K562 (cell line): ENCODE measurements around the gene PIEZO2. TPM values are rescaled to one million over a fixed set of nuclear protein-coding genes. Genes with fewer than 3 reads are reported as not detected.

ENCODE experiments used
- ATAC-seq: fragments of 200-7000 bp; cut with Tn5 transposase; 3 replicates; pipeline ENCODE4 v1.9.1; 2020; ENCODE audit warnings: moderate library complexity
- BruUV-seq: library from RNA; stranded (reverse); fragments of 400-500 nt; replicated peaks from 2 replicates; lab custom pipeline; 2021; lab: Mats Ljungman, UMichigan
- CTCF ChIA-PET: fragments of 300-600 bp; formaldehyde crosslinking; extraction: SDS; loops from one replicate; lab custom pipeline; 2021; ENCODE audit warnings: low intra/inter-chr PET ratio; lab: Yijun Ruan, JAX
- POLR2A ChIA-PET: fragments of 300-600, 350-650 bp; sonication (Branson Sonifier 250); formaldehyde crosslinking; extraction: SDS; loops from one replicate; lab custom pipeline; 2021; ENCODE audit warnings: antibody characterized with exemption, inconsistent platforms; lab: Yijun Ruan, JAX
- DNase-seq, 4 experiments: peaks; one replicate each; pipeline versions ENCODE4 v3.0.0 to v3.0.0-alpha.2; 2011 to 2018; ENCODE audit warnings: low spot score in 3 of 4, mixed read lengths in 3 of 4; ENCODE audit errors: extremely low read depth in 1 of 4
- FAIRE-seq: peaks from 2 replicates; lab custom pipeline; 2011; peaks lifted over from hg19 to GRCh38; lab: Jason Lieb, UNC
- H2AFZ ChIP-seq: 2 replicates; pipeline ENCODE4 v1.6.0; 2011; ENCODE audit warnings: low read depth, low read length, control low read depth, inconsistent platforms
- H3K27ac ChIP-seq: fragments of 200-600 bp; 3 replicates; pipeline ENCODE4 v1.8.0; 2011; ENCODE audit warnings: low read depth, mild to moderate bottlenecking, control low read depth, inconsistent platforms, low read length, moderate library complexity, mixed read lengths; ENCODE audit errors: extremely low read depth
- H3K27me3 ChIP-seq, 2 experiments: fragments of 300-600 bp in 1 of 2; 2 replicates in 1 of 2; 3 replicates in 1 of 2; pipeline versions ENCODE4 v1.6.0 to v1.8.0; 2011; ENCODE audit warnings: inconsistent platforms in 2 of 2, low read length in 2 of 2, mild to moderate bottlenecking in 1 of 2, mixed read lengths in 1 of 2, moderate library complexity in 1 of 2; ENCODE audit not compliant: control insufficient read depth in 2 of 2, insufficient read depth in 2 of 2
- H3K36me3 ChIP-seq: fragments of 300-600 bp; 3 replicates; pipeline ENCODE4 v1.8.0; 2011; ENCODE audit warnings: mild to moderate bottlenecking, low read length, inconsistent platforms; ENCODE audit not compliant: control insufficient read depth, insufficient read depth
- H3K4me1 ChIP-seq, 2 experiments: fragments of 200-600 bp in 1 of 2; replicated peaks in 1 of 2; 2 replicates in 1 of 2; 3 replicates in 1 of 2; pipeline versions ENCODE4 v1.5.1 to v1.8.0; 2011; ENCODE audit warnings: inconsistent platforms in 2 of 2, low read length in 2 of 2, mild to moderate bottlenecking in 1 of 2, mixed read lengths in 1 of 2, moderate library complexity in 1 of 2; ENCODE audit not compliant: control insufficient read depth in 2 of 2, insufficient read depth in 2 of 2
- H3K4me2 ChIP-seq: 2 replicates; pipeline ENCODE4 v1.6.1; 2011; ENCODE audit warnings: low read length, control low read depth, inconsistent platforms, mixed read lengths; ENCODE audit not compliant: insufficient read depth
- H3K4me3 ChIP-seq: fragments of 200-600 bp; sonication (generic), shearing (Covaris generic); 2 replicates; pipeline ENCODE4 v1.5.1; 2016; ENCODE audit warnings: control low read depth, inconsistent platforms
- H3K79me2 ChIP-seq: fragments of 200-600 bp; 3 replicates; pipeline ENCODE4 v1.8.0; 2011; ENCODE audit warnings: low read length, inconsistent platforms; ENCODE audit not compliant: control insufficient read depth, insufficient read depth
- H3K9ac ChIP-seq, 2 experiments: 2 replicates each; pipeline versions ENCODE4 v1.6.0 to v1.6.1; 2011; ENCODE audit warnings: low read depth in 2 of 2, low read length in 2 of 2, control low read depth in 1 of 2, inconsistent platforms in 1 of 2, mild to moderate bottlenecking in 1 of 2, mixed read lengths in 1 of 2; ENCODE audit not compliant: insufficient read depth in 1 of 2
- H3K9me1 ChIP-seq: one replicate; pipeline ENCODE4 v1.6.0; 2011; ENCODE audit warnings: inconsistent platforms, mild to moderate bottlenecking, low read length, moderate library complexity; ENCODE audit not compliant: control insufficient read depth, insufficient read depth
- H3K9me3 ChIP-seq: replicated peaks from 2 replicates; pipeline ENCODE4 v1.5.1; 2011; ENCODE audit warnings: low read depth, low read length, inconsistent platforms; ENCODE audit not compliant: control insufficient read depth, insufficient read depth
- H4K20me1 ChIP-seq: replicated peaks from 2 replicates; pipeline ENCODE4 v1.6.1; 2011; ENCODE audit warnings: low read length, inconsistent platforms, mixed read lengths; ENCODE audit not compliant: control insufficient read depth, insufficient read depth
- BRCA1 ChIP-seq, 2 experiments: fragments of 450-650 bp in 1 of 2; sonication (generic) in 1 of 2; formaldehyde crosslinking in 1 of 2; IDR thresholded peaks; 2 replicates each; pipeline versions ENCODE4 v1.5.0 to v1.6.1; 2017 to 2020; ENCODE audit warnings: mild to moderate bottlenecking in 1 of 2, missing genetic modification reagents in 1 of 2
- FOXJ2 ChIP-seq: fragments of 200-800 bp; sonication (Bioruptor generic); IDR thresholded peaks from 2 replicates; pipeline ENCODE4 v1.6.1; 2016; ENCODE audit warnings: missing genetic modification characterization, missing compliant biosample characterization
- HLTF ChIP-seq: fragments of 450-650 bp; IDR thresholded peaks from 2 replicates; pipeline ENCODE4 v1.6.1; 2016
- JUNB ChIP-seq: fragments of 450-650 bp; formaldehyde crosslinking; conservative IDR thresholded peaks from 2 replicates; pipeline ENCODE4 v1.4.0; 2020; ENCODE audit warnings: mild to moderate bottlenecking
- MTA3 ChIP-seq: fragments of 450-650 bp; formaldehyde crosslinking; IDR thresholded peaks from 2 replicates; pipeline ENCODE4 v1.6.1; 2017; ENCODE audit warnings: mild to moderate bottlenecking, borderline replicate concordance
- POLR2A ChIP-seq: fragments of 450-650 bp; conservative IDR thresholded peaks from 2 replicates; pipeline ENCODE4 v1.6.1; 2016
- RFX5 ChIP-seq: IDR thresholded peaks from 2 replicates; pipeline ENCODE4 v1.6.1; 2011; ENCODE audit warnings: low read depth, mild to moderate bottlenecking, improper control_type of control experiment, low read length
- SREBF1 ChIP-seq: fragments of 150-350 bp; IDR thresholded peaks from 2 replicates; pipeline ENCODE4 v1.6.1; 2014; ENCODE audit warnings: antibody characterized with exemption, low read depth, low read length, borderline replicate concordance
- SRSF7 ChIP-seq: fragments of 200-400 bp; formaldehyde crosslinking; optimal IDR thresholded peaks from 2 replicates; pipeline ENCODE3; 2017; ENCODE audit warnings: mild to moderate bottlenecking, low read depth, low read length
- TGIF2 ChIP-seq: sonication (generic); formaldehyde crosslinking; IDR thresholded peaks from 2 replicates; pipeline ENCODE4 v1.8.1; 2022; ENCODE audit warnings: mild to moderate bottlenecking, missing genetic modification reagents, moderate library complexity
- ZNF197 ChIP-seq: fragments of 200-800 bp; sonication (Bioruptor generic); IDR thresholded peaks from 2 replicates; pipeline ENCODE4 v1.6.1; 2016; ENCODE audit warnings: low read depth, missing genetic modification characterization, missing compliant biosample characterization
- ZNF3 ChIP-seq: fragments of 250-450 bp; sonication (Bioruptor Pico); IDR thresholded peaks from 2 replicates; pipeline ENCODE4 v1.5.0; 2021; ENCODE audit warnings: mild to moderate bottlenecking, moderate library complexity
- WGBS: fragments of 100-300 bp; shearing (Covaris generic); methylation state at CpG from one replicate; pipeline ENCODE4 v1.1.6; 2016; ENCODE audit warnings: low coverage, mixed read lengths; ENCODE audit not compliant: insufficient coverage; ENCODE audit errors: missing lambda C conversion rate; 5-methylcytosine and 5-hydroxymethylcytosine counted together
- in situ Hi-C: fragments of 300-500 bp; cut with MboI; formaldehyde crosslinking; loops from 4 replicates; pipeline ENCODE4 v1.15.0; 2018; ENCODE audit warnings: inconsistent platforms, mixed read lengths
- intact Hi-C: fragments of 100-400 bp; cut with micrococcal nuclease; formaldehyde crosslinking; loops from 2 replicates; pipeline ENCODE4 v1.14.2; 2022
- polyA plus RNA-seq, 8 experiments: library from polyadenylated mRNA; depleted of rRNA in 4 of 8; stranded (reverse) in 5 of 8; unstranded in 3 of 8; fragments of >200 nt; fragmentation: Nextera tagmentation in 2 of 8; fragmentation: Illumina TruSeq in 1 of 8; extraction: Ambion mirVana in 2 of 8; extraction: Trizol in 1 of 8; gene quantifications; 2 replicates each; pipeline versions ENCODE4 v1.2.1 to v1.2.3, GENCODE V29; 2011 to 2014; ENCODE audit warnings: inconsistent platforms in 1 of 8, missing spikeins in 1 of 8
- total RNA-seq, 7 experiments: library from RNA; depleted of rRNA in 6 of 7; stranded (reverse); fragments of >200 nt in 6 of 7; fragmentation: Illumina TruSeq in 2 of 7; extraction: Trizol in 2 of 7; gene quantifications; 2 replicates each; pipeline versions ENCODE4 v1.2.1 to v1.2.3, GENCODE V29; 2011 to 2021; ENCODE audit warnings: low replicate concordance in 1 of 7
- TF ChIP-seq, protein P1 (sequence below): sonication (generic); formaldehyde crosslinking; IDR thresholded peaks from 2 replicates; pipeline ENCODE4 v1.8.0; 2023; ENCODE audit warnings: missing genetic modification reagents, mild to moderate bottlenecking, borderline replicate concordance
- TF ChIP-seq, protein P2 (sequence below): sonication (generic); formaldehyde crosslinking; IDR thresholded peaks from 2 replicates; pipeline ENCODE4 v1.8.0; 2023; ENCODE audit warnings: mild to moderate bottlenecking, missing genetic modification reagents
- TF ChIP-seq, protein P3 (sequence below), 3 experiments: IDR thresholded peaks in 2 of 3; conservative IDR thresholded peaks in 1 of 3; 2 replicates each; pipeline ENCODE4 v1.5.1; 2011 to 2012; ENCODE audit warnings: low read length in 3 of 3, mild to moderate bottlenecking in 3 of 3, control low read depth in 2 of 3, improper control_type of control experiment in 1 of 3, inconsistent platforms in 1 of 3, low read depth in 1 of 3, mixed read lengths in 1 of 3, moderate library complexity in 1 of 3; ENCODE audit not compliant: insufficient read depth in 2 of 3

Gene PIEZO2
- total and polyA plus RNA-seq, 9 of the 15 experiments (the other 6 are each of a cell fraction or from before 2014, with no cell fraction given), result 0.54 to 4.1 (median 2.0) TPM

DNA sequence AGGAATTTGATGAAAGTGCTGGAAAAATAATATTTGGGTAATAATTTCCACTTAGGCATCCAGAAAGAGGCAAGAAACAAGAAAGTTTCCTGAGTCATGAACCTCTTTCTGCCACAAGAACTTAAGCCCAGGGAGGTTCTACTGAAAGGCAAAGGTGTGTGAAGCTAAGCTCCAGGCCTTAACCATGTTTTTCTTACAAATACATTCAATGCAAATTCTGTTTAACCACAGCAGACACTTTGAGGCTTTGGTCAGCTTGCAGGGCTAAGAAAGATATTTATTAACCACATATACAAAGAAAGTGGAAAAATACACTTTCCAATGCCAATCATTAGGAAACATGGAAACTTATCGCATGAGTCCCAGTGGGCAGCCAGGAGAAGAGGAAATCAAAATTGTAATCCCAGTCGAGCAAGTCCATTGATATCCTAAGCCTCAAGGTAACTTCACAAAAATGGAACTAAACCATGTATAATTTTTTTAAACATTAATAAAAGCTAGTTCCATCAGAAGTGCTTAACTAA lies 68.3 kb downstream of the PIEZO2 start:
- Histone ChIP-seq H3K27me3 (0 out of 5 replicates have a peak, but pooled peaks cover 0 to 5% of the 10 kb centered on the region in 2 experiments), H3K4me1 (no peaks in the 10 kb centered on the region), H3K9me3 (no peaks in the 10 kb centered on the region), H3K27ac (no peak overlapping the region), H4K20me1 (no peaks in the 10 kb centered on the region), H3K36me3 (no peaks in the 10 kb centered on the region), H3K9ac (no peak overlapping the region), H3K9me1 (no peaks in the 10 kb centered on the region), H3K79me2 (no peaks in the 10 kb centered on the region), H2AFZ (no peak overlapping the region), H3K4me2 (no peak overlapping the region), H3K4me3 (no peak overlapping the region)
- ATAC-seq, result no peak
- 0% methylated on average over 2 of the region's 2 CpGs for WGBS
- in situ Hi-C loops (no loop called here), intact Hi-C loops (no loop called here)
- FAIRE-seq, result no peak
- BruUV-seq, result no TSS peak
- POLR2A ChIA-PET, result interaction anchor here (0.6 kb wide), 1 partner anchor 38 kb away, joined by 5 read pairs; no protein-coding TSS in a partner anchor
- no peak for DNase-seq
- CTCF ChIA-PET, result no interaction called here
- TF ChIP-seq TGIF2 (CRISPR knock-in tag), result no peak
- TF ChIP-seq BRCA1 (IDR thresholded peaks at IDR 0.05), result no peak
- TF ChIP-seq BRCA1 (CRISPR knock-in tag; IDR thresholded peaks at IDR 0.05), result no peak
- TF ChIP-seq FOXJ2 (tag), result no peak
- TF ChIP-seq, protein P1, sequence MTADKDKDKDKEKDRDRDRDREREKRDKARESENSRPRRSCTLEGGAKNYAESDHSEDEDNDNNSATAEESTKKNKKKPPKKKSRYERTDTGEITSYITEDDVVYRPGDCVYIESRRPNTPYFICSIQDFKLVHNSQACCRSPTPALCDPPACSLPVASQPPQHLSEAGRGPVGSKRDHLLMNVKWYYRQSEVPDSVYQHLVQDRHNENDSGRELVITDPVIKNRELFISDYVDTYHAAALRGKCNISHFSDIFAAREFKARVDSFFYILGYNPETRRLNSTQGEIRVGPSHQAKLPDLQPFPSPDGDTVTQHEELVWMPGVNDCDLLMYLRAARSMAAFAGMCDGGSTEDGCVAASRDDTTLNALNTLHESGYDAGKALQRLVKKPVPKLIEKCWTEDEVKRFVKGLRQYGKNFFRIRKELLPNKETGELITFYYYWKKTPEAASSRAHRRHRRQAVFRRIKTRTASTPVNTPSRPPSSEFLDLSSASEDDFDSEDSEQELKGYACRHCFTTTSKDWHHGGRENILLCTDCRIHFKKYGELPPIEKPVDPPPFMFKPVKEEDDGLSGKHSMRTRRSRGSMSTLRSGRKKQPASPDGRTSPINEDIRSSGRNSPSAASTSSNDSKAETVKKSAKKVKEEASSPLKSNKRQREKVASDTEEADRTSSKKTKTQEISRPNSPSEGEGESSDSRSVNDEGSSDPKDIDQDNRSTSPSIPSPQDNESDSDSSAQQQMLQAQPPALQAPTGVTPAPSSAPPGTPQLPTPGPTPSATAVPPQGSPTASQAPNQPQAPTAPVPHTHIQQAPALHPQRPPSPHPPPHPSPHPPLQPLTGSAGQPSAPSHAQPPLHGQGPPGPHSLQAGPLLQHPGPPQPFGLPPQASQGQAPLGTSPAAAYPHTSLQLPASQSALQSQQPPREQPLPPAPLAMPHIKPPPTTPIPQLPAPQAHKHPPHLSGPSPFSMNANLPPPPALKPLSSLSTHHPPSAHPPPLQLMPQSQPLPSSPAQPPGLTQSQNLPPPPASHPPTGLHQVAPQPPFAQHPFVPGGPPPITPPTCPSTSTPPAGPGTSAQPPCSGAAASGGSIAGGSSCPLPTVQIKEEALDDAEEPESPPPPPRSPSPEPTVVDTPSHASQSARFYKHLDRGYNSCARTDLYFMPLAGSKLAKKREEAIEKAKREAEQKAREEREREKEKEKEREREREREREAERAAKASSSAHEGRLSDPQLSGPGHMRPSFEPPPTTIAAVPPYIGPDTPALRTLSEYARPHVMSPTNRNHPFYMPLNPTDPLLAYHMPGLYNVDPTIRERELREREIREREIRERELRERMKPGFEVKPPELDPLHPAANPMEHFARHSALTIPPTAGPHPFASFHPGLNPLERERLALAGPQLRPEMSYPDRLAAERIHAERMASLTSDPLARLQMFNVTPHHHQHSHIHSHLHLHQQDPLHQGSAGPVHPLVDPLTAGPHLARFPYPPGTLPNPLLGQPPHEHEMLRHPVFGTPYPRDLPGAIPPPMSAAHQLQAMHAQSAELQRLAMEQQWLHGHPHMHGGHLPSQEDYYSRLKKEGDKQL (CRISPR knock-in tag), result no peak
- TF ChIP-seq HLTF, result no peak
- TF ChIP-seq, protein P2, sequence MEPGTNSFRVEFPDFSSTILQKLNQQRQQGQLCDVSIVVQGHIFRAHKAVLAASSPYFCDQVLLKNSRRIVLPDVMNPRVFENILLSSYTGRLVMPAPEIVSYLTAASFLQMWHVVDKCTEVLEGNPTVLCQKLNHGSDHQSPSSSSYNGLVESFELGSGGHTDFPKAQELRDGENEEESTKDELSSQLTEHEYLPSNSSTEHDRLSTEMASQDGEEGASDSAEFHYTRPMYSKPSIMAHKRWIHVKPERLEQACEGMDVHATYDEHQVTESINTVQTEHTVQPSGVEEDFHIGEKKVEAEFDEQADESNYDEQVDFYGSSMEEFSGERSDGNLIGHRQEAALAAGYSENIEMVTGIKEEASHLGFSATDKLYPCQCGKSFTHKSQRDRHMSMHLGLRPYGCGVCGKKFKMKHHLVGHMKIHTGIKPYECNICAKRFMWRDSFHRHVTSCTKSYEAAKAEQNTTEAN (CRISPR knock-in tag), result no peak
- no peak for TF ChIP-seq SREBF1
- TF ChIP-seq RFX5, result no peak
- TF ChIP-seq SRSF7, result no peak
- TF ChIP-seq, protein P3, sequence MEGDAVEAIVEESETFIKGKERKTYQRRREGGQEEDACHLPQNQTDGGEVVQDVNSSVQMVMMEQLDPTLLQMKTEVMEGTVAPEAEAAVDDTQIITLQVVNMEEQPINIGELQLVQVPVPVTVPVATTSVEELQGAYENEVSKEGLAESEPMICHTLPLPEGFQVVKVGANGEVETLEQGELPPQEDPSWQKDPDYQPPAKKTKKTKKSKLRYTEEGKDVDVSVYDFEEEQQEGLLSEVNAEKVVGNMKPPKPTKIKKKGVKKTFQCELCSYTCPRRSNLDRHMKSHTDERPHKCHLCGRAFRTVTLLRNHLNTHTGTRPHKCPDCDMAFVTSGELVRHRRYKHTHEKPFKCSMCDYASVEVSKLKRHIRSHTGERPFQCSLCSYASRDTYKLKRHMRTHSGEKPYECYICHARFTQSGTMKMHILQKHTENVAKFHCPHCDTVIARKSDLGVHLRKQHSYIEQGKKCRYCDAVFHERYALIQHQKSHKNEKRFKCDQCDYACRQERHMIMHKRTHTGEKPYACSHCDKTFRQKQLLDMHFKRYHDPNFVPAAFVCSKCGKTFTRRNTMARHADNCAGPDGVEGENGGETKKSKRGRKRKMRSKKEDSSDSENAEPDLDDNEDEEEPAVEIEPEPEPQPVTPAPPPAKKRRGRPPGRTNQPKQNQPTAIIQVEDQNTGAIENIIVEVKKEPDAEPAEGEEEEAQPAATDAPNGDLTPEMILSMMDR (IDR thresholded peaks at IDR 0.05 in 2 of 3, conservative IDR thresholded peaks at IDR 0.05 in 1 of 3; ENCODE audit: insufficient read depth in 2 of 3, low read depth in 1 of 3, low read length in 3 of 3), result no peak
- no peak for TF ChIP-seq ZNF3
- no peak for TF ChIP-seq JUNB (CRISPR knock-in tag)
- no peak for TF ChIP-seq ZNF197
- no peak for TF ChIP-seq MTA3
- no peak for TF ChIP-seq POLR2A
